Measurements from ENCODE around the gene ITPR3.
A peak's percentile ranks its signal among the peaks of the same experiment; 100 is the strongest.

The ITPR3 gene

GRCh38 chr6:33711140-33712129 is 90.3 kb downstream of the ITPR3 start, which contains the start of gene UQCC2:
Gene UQCC2 (minus strand): TSS chr6:33711700. CDS start chr6:33711686, 14 bp downstream.
- H3K9me3 ChIP-seq (ENCODE audit: control insufficient read depth in 1 of 2, low read length in 2 of 2) = no peaks in the 10 kb centered on the region
- H3K4me1 ChIP-seq (ENCODE audit: control insufficient read depth in 1 of 2, insufficient read depth in 2 of 2, low read length in 2 of 2) = peaks cover 8 to 16% of the 10 kb centered on the region in 2 donors
- peak within 1 kb of the TSS; percentile 82 to 91 for H3K4me3 ChIP-seq (ENCODE audit: low read depth in 1 of 2, low read length in 2 of 2)
- peak within 1 kb of the TSS; percentile 72 to 89 for H3K9ac ChIP-seq (ENCODE audit: low read depth in 1 of 2, low read length in 2 of 2)
- no peaks in the 10 kb centered on the region for H3K27me3 ChIP-seq (ENCODE audit: control insufficient read depth in 1 of 2, insufficient read depth in 2 of 2, low read length in 2 of 2)
- H3K36me3 ChIP-seq (ENCODE audit: control insufficient read depth in 1 of 2, insufficient read depth in 2 of 2, low read length in 2 of 2) = peaks cover 5 to 27% of the 10 kb centered on the region in 2 donors
- H3K27ac ChIP-seq (ENCODE audit: low read depth, low read length) = peak within 1 kb of the TSS; percentile 89

GRCh38 chr6:33712914-33713313 is 91.8 kb downstream of the ITPR3 start:
- no peaks in the 10 kb centered on the region for H3K9me3 ChIP-seq (ENCODE audit: control insufficient read depth in 1 of 2, low read length in 2 of 2)
- no peaks in the 10 kb centered on the region for H3K27me3 ChIP-seq (ENCODE audit: control insufficient read depth in 1 of 2, insufficient read depth in 2 of 2, low read length in 2 of 2)
- H3K4me3 ChIP-seq (ENCODE audit: low read depth in 1 of 2, low read length in 2 of 2) = no peak overlapping the region
- H3K27ac ChIP-seq (ENCODE audit: low read depth, low read length) = no peak overlapping the region
- H3K36me3 ChIP-seq (ENCODE audit: control insufficient read depth in 1 of 2, insufficient read depth in 2 of 2, low read length in 2 of 2) = peaks cover 5 to 20% of the 10 kb centered on the region in 2 donors
- H3K4me1 ChIP-seq (ENCODE audit: control insufficient read depth in 1 of 2, insufficient read depth in 2 of 2, low read length in 2 of 2) = peaks cover 8 to 16% of the 10 kb centered on the region in 2 donors
- no peak overlapping the region for H3K9ac ChIP-seq (ENCODE audit: low read depth in 1 of 2, low read length in 2 of 2)

DNA sequence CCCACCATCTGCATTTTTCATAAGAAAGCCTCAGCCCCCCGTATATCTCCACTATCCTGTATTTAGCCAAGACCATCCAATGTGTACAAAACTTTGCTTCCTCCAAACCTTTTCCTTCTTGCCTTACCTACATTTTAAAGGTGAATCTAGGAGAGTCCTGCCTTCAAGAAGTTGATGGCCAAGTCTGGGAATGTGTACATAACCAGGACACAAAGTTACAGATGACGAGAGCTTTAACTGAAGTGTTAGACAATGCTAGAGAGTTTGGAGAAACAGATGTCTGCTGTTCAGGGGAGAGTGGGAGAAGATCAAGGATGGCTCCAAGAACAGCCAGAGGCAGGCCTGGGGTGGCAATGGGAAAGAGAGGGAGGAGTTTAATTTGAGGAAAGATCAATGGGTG is 92.7 kb downstream of the ITPR3 start:
- peaks cover 8 to 16% of the 10 kb centered on the region in 2 donors for H3K4me1 ChIP-seq (ENCODE audit: control insufficient read depth in 1 of 2, insufficient read depth in 2 of 2, low read length in 2 of 2)

DNA sequence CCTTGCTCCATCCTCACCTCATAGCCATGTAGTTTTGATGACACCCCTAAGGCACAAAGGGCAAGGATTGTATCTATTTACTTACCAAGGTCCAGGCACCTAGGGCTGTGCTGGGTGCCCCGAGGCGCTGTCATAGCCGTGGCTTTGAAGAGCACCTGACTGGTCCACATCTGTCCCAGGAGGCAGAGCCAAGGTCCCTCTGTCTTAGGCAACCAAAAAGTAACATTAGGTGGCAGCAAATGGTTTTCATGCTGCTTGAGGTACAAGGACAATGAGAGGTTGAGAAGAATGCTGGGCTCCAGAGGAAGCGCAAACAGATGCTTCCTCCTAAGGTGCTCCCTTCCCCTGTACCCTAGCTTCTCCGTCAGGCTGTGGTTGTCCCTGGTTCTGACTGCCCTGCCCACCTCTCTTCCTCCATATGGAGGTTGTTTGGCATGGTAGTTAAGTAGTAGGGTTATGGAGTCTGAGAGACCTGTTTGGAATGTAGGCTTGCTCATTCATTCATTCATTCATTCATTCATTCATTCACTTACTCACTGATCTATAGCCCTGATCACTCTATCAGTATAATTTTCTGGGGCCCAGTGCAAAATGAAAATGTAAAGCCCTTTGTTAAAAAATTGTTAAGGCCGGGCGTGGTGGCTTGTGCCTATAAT is 93.4 kb downstream of the ITPR3 start:
- no peak overlapping the region for H3K9ac ChIP-seq (ENCODE audit: low read depth in 1 of 2, low read length in 2 of 2)
- peaks cover 0 to 6% of the 10 kb centered on the region in 2 donors for H3K36me3 ChIP-seq (ENCODE audit: control insufficient read depth in 1 of 2, insufficient read depth in 2 of 2, low read length in 2 of 2)
- H3K27me3 ChIP-seq (ENCODE audit: control insufficient read depth in 1 of 2, insufficient read depth in 2 of 2, low read length in 2 of 2) = no peaks in the 10 kb centered on the region
- no peaks in the 10 kb centered on the region for H3K9me3 ChIP-seq (ENCODE audit: control insufficient read depth in 1 of 2, low read length in 2 of 2)
- no peak overlapping the region for H3K27ac ChIP-seq (ENCODE audit: low read depth, low read length)
- no peak overlapping the region for H3K4me3 ChIP-seq (ENCODE audit: low read depth in 1 of 2, low read length in 2 of 2)
- peaks cover 8 to 16% of the 10 kb centered on the region in 2 donors for H3K4me1 ChIP-seq (ENCODE audit: control insufficient read depth in 1 of 2, insufficient read depth in 2 of 2, low read length in 2 of 2)

More for the DNA sequence above, 92.7 kb downstream of the ITPR3 start:
- Histone ChIP-seq H3K27ac (ENCODE audit: low read depth, low read length) (no peak overlapping the region), H3K4me3 (ENCODE audit: low read depth in 1 of 2, low read length in 2 of 2) (no peak overlapping the region), H3K27me3 (ENCODE audit: control insufficient read depth in 1 of 2, insufficient read depth in 2 of 2, low read length in 2 of 2) (no peaks in the 10 kb centered on the region), H3K9me3 (ENCODE audit: control insufficient read depth in 1 of 2, low read length in 2 of 2) (no peaks in the 10 kb centered on the region), H3K9ac (ENCODE audit: low read depth in 1 of 2, low read length in 2 of 2) (no peak overlapping the region), H3K36me3 (ENCODE audit: control insufficient read depth in 1 of 2, insufficient read depth in 2 of 2, low read length in 2 of 2) (peaks cover 0 to 13% of the 10 kb centered on the region in 2 donors)

DNA sequence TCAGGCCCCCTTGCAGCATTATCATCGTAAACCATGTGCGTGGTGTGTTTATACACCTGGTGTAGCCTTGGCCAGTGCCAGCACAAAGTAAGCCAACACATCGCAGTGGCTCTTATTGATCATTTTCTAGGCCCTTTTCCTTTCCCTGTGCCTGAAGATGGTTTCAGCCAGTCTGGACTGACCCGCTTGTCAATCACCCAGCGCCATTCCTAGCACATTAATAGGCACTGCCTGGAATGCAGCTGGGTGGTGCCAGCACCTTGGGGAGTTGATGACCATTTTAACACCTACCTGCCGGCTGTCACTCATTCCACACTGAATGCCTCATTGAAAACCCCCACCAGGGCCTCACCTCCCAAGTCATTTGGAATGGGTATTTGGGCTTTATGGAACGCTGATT is 95.3 kb downstream of the ITPR3 start:
- Histone ChIP-seq H3K4me1 (ENCODE audit: control insufficient read depth in 1 of 2, insufficient read depth in 2 of 2, low read length in 2 of 2) (peaks cover 3 to 4% of the 10 kb centered on the region in 2 donors), H3K4me3 (ENCODE audit: low read depth in 1 of 2, low read length in 2 of 2) (no peak overlapping the region), H3K9ac (ENCODE audit: low read depth in 1 of 2, low read length in 2 of 2) (no peak overlapping the region), H3K27me3 (ENCODE audit: control insufficient read depth in 1 of 2, insufficient read depth in 2 of 2, low read length in 2 of 2) (no peaks in the 10 kb centered on the region), H3K36me3 (ENCODE audit: control insufficient read depth in 1 of 2, insufficient read depth in 2 of 2, low read length in 2 of 2) (no peaks in the 10 kb centered on the region), H3K9me3 (ENCODE audit: control insufficient read depth in 1 of 2, low read length in 2 of 2) (no peaks in the 10 kb centered on the region), H3K27ac (ENCODE audit: low read depth, low read length) (no peak overlapping the region)

GRCh38 chr6:33716890-33717632 is 95.9 kb downstream of the ITPR3 start:
- H3K4me3 ChIP-seq (ENCODE audit: low read depth in 1 of 2, low read length in 2 of 2) = no peak overlapping the region
- H3K27me3 ChIP-seq (ENCODE audit: control insufficient read depth in 1 of 2, insufficient read depth in 2 of 2, low read length in 2 of 2) = no peaks in the 10 kb centered on the region
- H3K36me3 ChIP-seq (ENCODE audit: control insufficient read depth in 1 of 2, insufficient read depth in 2 of 2, low read length in 2 of 2) = no peaks in the 10 kb centered on the region
- no peak overlapping the region for H3K9ac ChIP-seq (ENCODE audit: low read depth in 1 of 2, low read length in 2 of 2)
- peaks cover 0 to under 1% of the 10 kb centered on the region in 2 donors for H3K4me1 ChIP-seq (ENCODE audit: control insufficient read depth in 1 of 2, insufficient read depth in 2 of 2, low read length in 2 of 2)
- H3K27ac ChIP-seq (ENCODE audit: low read depth, low read length) = no peak overlapping the region
- no peaks in the 10 kb centered on the region for H3K9me3 ChIP-seq (ENCODE audit: control insufficient read depth in 1 of 2, low read length in 2 of 2)

GRCh38 chr6:33717934-33718455 is 96.9 kb downstream of the ITPR3 start:
- no peaks in the 10 kb centered on the region for H3K27me3 ChIP-seq (ENCODE audit: control insufficient read depth in 1 of 2, insufficient read depth in 2 of 2, low read length in 2 of 2)
- H3K4me3 ChIP-seq (ENCODE audit: low read depth in 1 of 2, low read length in 2 of 2) = no peak overlapping the region
- H3K9ac ChIP-seq (ENCODE audit: low read depth in 1 of 2, low read length in 2 of 2) = no peak overlapping the region
- H3K27ac ChIP-seq (ENCODE audit: low read depth, low read length) = no peak overlapping the region
- H3K9me3 ChIP-seq (ENCODE audit: control insufficient read depth in 1 of 2, low read length in 2 of 2) = no peaks in the 10 kb centered on the region
- H3K36me3 ChIP-seq (ENCODE audit: control insufficient read depth in 1 of 2, insufficient read depth in 2 of 2, low read length in 2 of 2) = no peaks in the 10 kb centered on the region
- no peaks in the 10 kb centered on the region for H3K4me1 ChIP-seq (ENCODE audit: control insufficient read depth in 1 of 2, insufficient read depth in 2 of 2, low read length in 2 of 2)

- no peaks in the 10 kb centered on the region for H3K4me1 ChIP-seq (ENCODE audit: control insufficient read depth in 1 of 2, insufficient read depth in 2 of 2, low read length in 2 of 2)
- H3K27ac ChIP-seq (ENCODE audit: low read depth, low read length) = no peak overlapping the region
- no peaks in the 10 kb centered on the region for H3K27me3 ChIP-seq (ENCODE audit: control insufficient read depth in 1 of 2, insufficient read depth in 2 of 2, low read length in 2 of 2)
- H3K9me3 ChIP-seq (ENCODE audit: control insufficient read depth in 1 of 2, low read length in 2 of 2) = no peaks in the 10 kb centered on the region
- H3K9ac ChIP-seq (ENCODE audit: low read depth in 1 of 2, low read length in 2 of 2) = no peak overlapping the region
- no peaks in the 10 kb centered on the region for H3K36me3 ChIP-seq (ENCODE audit: control insufficient read depth in 1 of 2, insufficient read depth in 2 of 2, low read length in 2 of 2)
- H3K4me3 ChIP-seq (ENCODE audit: low read depth in 1 of 2, low read length in 2 of 2) = no peak overlapping the region
These were observed 97.6 kb downstream of the ITPR3 start for GRCh38 chr6:33718713-33719112.

- no peaks in the 10 kb centered on the region for H3K27me3 ChIP-seq (ENCODE audit: control insufficient read depth in 1 of 2, insufficient read depth in 2 of 2, low read length in 2 of 2)
- no peaks in the 10 kb centered on the region for H3K9me3 ChIP-seq (ENCODE audit: control insufficient read depth in 1 of 2, low read length in 2 of 2)
- no peak overlapping the region for H3K4me3 ChIP-seq (ENCODE audit: low read depth in 1 of 2, low read length in 2 of 2)
- H3K27ac ChIP-seq (ENCODE audit: low read depth, low read length) = no peak overlapping the region
- H3K36me3 ChIP-seq (ENCODE audit: control insufficient read depth in 1 of 2, insufficient read depth in 2 of 2, low read length in 2 of 2) = no peaks in the 10 kb centered on the region
- no peak overlapping the region for H3K9ac ChIP-seq (ENCODE audit: low read depth in 1 of 2, low read length in 2 of 2)
- no peaks in the 10 kb centered on the region for H3K4me1 ChIP-seq (ENCODE audit: control insufficient read depth in 1 of 2, insufficient read depth in 2 of 2, low read length in 2 of 2)
These were observed 98.3 kb downstream of the ITPR3 start for GRCh38 chr6:33719326-33719987.
